ENCODE results near the gene GASK1A. TPM values are rescaled to one million over a fixed set of nuclear protein-coding genes. Genes with fewer than 3 reads are reported as not detected.

The GASK1A gene
- total RNA-seq, 1 donor from 2014 or later: 0.09 TPM

DNA sequence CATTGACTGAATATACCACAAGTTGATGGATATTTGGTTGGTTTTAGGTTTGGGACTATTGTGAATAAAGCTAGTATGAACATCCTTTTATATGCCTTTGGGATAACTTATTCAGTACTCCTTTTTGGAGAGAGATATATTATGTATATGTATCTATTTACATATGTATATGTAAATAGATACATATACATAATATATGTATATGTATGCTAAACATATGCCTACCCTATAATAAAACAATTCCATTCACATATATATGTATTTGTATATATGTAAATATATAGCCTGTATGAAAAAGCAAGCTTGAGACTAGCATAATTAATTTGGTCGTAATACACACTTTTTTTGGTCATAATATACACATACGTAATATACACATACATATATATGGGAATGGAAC, 15.8 kb upstream of the GASK1A start:
- Histone ChIP-seq H3K9ac (ENCODE audit: low read length) (no peak overlapping the region), H3K4me1 (ENCODE audit: insufficient read depth, low read length) (no peaks in the 10 kb centered on the region), H3K4me2 (ENCODE audit: low read length) (no peak overlapping the region), H3K79me2 (ENCODE audit: insufficient read depth, low read length) (no peaks in the 10 kb centered on the region), H3K27me3 (ENCODE audit: insufficient read depth, low read length) (no peaks in the 10 kb centered on the region), H4K20me1 (ENCODE audit: insufficient read depth, low read length) (no peaks in the 10 kb centered on the region), H3K4me3 (ENCODE audit: insufficient read depth, low read depth, low read length) (no peak overlapping the region), H3K27ac (ENCODE audit: low read depth, low read length) (no peak overlapping the region), H3K9me3 (ENCODE audit: insufficient read depth, low read depth, low read length) (no peaks in the 10 kb centered on the region), H2AFZ (ENCODE audit: low read depth, low read length) (no peak overlapping the region), H3K36me3 (ENCODE audit: insufficient read depth, low read length) (no peaks in the 10 kb centered on the region)
- Mint-ChIP-seq H3K4me1 (ENCODE audit: low read depth, unreplicated experiment) (no peaks in the 10 kb centered on the region), H3K27ac (ENCODE audit: unreplicated experiment) (no peak overlapping the region), H3K36me3 (ENCODE audit: low read depth, unreplicated experiment) (no peaks in the 10 kb centered on the region), H3K9me3 (ENCODE audit: unreplicated experiment) (no peaks in the 10 kb centered on the region), H3K27me3 (ENCODE audit: low read depth, unreplicated experiment) (peaks cover 3% of the 10 kb centered on the region), H3K4me3 (ENCODE audit: unreplicated experiment) (no peak overlapping the region)
- no peak for TF ChIP-seq EZH2 (IDR thresholded peaks at IDR 0.05; ENCODE audit: insufficient read depth, low read length)
- TF ChIP-seq, protein P1, sequence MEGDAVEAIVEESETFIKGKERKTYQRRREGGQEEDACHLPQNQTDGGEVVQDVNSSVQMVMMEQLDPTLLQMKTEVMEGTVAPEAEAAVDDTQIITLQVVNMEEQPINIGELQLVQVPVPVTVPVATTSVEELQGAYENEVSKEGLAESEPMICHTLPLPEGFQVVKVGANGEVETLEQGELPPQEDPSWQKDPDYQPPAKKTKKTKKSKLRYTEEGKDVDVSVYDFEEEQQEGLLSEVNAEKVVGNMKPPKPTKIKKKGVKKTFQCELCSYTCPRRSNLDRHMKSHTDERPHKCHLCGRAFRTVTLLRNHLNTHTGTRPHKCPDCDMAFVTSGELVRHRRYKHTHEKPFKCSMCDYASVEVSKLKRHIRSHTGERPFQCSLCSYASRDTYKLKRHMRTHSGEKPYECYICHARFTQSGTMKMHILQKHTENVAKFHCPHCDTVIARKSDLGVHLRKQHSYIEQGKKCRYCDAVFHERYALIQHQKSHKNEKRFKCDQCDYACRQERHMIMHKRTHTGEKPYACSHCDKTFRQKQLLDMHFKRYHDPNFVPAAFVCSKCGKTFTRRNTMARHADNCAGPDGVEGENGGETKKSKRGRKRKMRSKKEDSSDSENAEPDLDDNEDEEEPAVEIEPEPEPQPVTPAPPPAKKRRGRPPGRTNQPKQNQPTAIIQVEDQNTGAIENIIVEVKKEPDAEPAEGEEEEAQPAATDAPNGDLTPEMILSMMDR (IDR thresholded peaks at IDR 0.05; ENCODE audit: insufficient read depth, low read depth, low read length): no peak
- DNase-seq (ENCODE audit: low read depth) (no peak), FAIRE-seq (no peak)

DNA sequence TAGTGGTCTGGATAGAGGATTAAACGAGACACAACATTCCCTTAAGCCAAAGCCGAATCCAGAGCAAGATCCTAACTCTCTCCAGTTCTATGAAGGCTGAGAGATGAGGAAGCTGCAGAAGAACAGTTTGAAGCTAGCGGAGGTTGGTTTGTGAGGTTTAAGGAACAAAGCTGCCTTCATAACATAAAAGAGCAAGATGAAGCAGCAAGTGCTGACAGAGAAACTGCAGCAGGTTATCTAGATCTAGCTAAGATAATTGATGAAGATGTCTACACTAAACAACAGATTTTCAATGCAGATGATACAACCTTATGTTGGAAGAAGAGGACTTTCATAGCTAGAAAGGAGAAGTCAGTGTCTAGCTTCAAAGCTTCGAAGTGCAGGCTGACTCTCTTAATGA, 14.8 kb upstream of the GASK1A start:
- Mint-ChIP-seq H3K36me3 (ENCODE audit: low read depth, unreplicated experiment) (no peaks in the 10 kb centered on the region), H3K27me3 (ENCODE audit: low read depth, unreplicated experiment) (peaks cover 3% of the 10 kb centered on the region), H3K9me3 (ENCODE audit: unreplicated experiment) (no peaks in the 10 kb centered on the region), H3K4me3 (ENCODE audit: unreplicated experiment) (no peak overlapping the region), H3K4me1 (ENCODE audit: low read depth, unreplicated experiment) (no peaks in the 10 kb centered on the region), H3K27ac (ENCODE audit: unreplicated experiment) (no peak overlapping the region)
- TF ChIP-seq, protein P1 (IDR thresholded peaks at IDR 0.05; ENCODE audit: insufficient read depth, low read depth, low read length): no peak
- no peak for TF ChIP-seq EZH2 (IDR thresholded peaks at IDR 0.05; ENCODE audit: insufficient read depth, low read length)
- H3K79me2 ChIP-seq (ENCODE audit: insufficient read depth, low read length): no peaks in the 10 kb centered on the region
- no peak overlapping the region for H3K4me2 ChIP-seq (ENCODE audit: low read length)
- no peak overlapping the region for H2AFZ ChIP-seq (ENCODE audit: low read depth, low read length)
- H3K27ac ChIP-seq (ENCODE audit: low read depth, low read length): no peak overlapping the region
- H3K36me3 ChIP-seq (ENCODE audit: insufficient read depth, low read length): no peaks in the 10 kb centered on the region
- H4K20me1 ChIP-seq (ENCODE audit: insufficient read depth, low read length): no peaks in the 10 kb centered on the region
- no peaks in the 10 kb centered on the region for H3K4me1 ChIP-seq (ENCODE audit: insufficient read depth, low read length)
- H3K9ac ChIP-seq (ENCODE audit: low read length): no peak overlapping the region
- FAIRE-seq (no peak), DNase-seq (ENCODE audit: low read depth) (no peak)
- H3K4me3 ChIP-seq (ENCODE audit: insufficient read depth, low read depth, low read length): no peak overlapping the region
- no peaks in the 10 kb centered on the region for H3K9me3 ChIP-seq (ENCODE audit: insufficient read depth, low read depth, low read length)
- H3K27me3 ChIP-seq (ENCODE audit: insufficient read depth, low read length): no peaks in the 10 kb centered on the region

- no peaks in the 10 kb centered on the region for H3K36me3 Mint-ChIP-seq (ENCODE audit: low read depth, unreplicated experiment)
- Histone ChIP-seq H3K9me3 (ENCODE audit: insufficient read depth, low read depth, low read length) (no peaks in the 10 kb centered on the region), H3K9ac (ENCODE audit: low read length) (no peak overlapping the region), H3K27ac (ENCODE audit: low read depth, low read length) (no peak overlapping the region), H4K20me1 (ENCODE audit: insufficient read depth, low read length) (no peaks in the 10 kb centered on the region), H3K4me2 (ENCODE audit: low read length) (no peak overlapping the region), H2AFZ (ENCODE audit: low read depth, low read length) (no peak overlapping the region), H3K27me3 (ENCODE audit: insufficient read depth, low read length) (no peaks in the 10 kb centered on the region), H3K4me1 (ENCODE audit: insufficient read depth, low read length) (no peaks in the 10 kb centered on the region), H3K79me2 (ENCODE audit: insufficient read depth, low read length) (no peaks in the 10 kb centered on the region), H3K4me3 (ENCODE audit: insufficient read depth, low read depth, low read length) (no peak overlapping the region), H3K36me3 (ENCODE audit: insufficient read depth, low read length) (no peaks in the 10 kb centered on the region)
- no peak for TF ChIP-seq EZH2 (IDR thresholded peaks at IDR 0.05; ENCODE audit: insufficient read depth, low read length)
- TF ChIP-seq, protein P1 (IDR thresholded peaks at IDR 0.05; ENCODE audit: insufficient read depth, low read depth, low read length): no peak
- DNase-seq (ENCODE audit: low read depth): no peak
- no peak overlapping the region for H3K4me3 Mint-ChIP-seq (ENCODE audit: unreplicated experiment)
- FAIRE-seq: no peak
- no peaks in the 10 kb centered on the region for H3K4me1 Mint-ChIP-seq (ENCODE audit: low read depth, unreplicated experiment)
- H3K27me3 Mint-ChIP-seq (ENCODE audit: low read depth, unreplicated experiment): no peaks in the 10 kb centered on the region
- no peak overlapping the region for H3K27ac Mint-ChIP-seq (ENCODE audit: unreplicated experiment)
- peaks cover 17% of the 10 kb centered on the region for H3K9me3 Mint-ChIP-seq (ENCODE audit: unreplicated experiment)
These were observed 8.6 kb upstream of the GASK1A start for GRCh38 chr3:42970557-42970956.

All from astrocyte (in vitro differentiated cells and primary cell).